T-helper 1 cell (primary cell): ENCODE data around the gene ARL2BP.
"Not testable (repeated sequence)": the region's sequence is repeated elsewhere in the genome, so short reads cannot be mapped to it uniquely, and the experiment has no call there.

Experiments
- DNase-seq, 5 donors: peaks; one replicate each; pipeline ENCODE4 v3.0.0-alpha.2; 2012 to 2020

Gene ARL2BP

DNA sequence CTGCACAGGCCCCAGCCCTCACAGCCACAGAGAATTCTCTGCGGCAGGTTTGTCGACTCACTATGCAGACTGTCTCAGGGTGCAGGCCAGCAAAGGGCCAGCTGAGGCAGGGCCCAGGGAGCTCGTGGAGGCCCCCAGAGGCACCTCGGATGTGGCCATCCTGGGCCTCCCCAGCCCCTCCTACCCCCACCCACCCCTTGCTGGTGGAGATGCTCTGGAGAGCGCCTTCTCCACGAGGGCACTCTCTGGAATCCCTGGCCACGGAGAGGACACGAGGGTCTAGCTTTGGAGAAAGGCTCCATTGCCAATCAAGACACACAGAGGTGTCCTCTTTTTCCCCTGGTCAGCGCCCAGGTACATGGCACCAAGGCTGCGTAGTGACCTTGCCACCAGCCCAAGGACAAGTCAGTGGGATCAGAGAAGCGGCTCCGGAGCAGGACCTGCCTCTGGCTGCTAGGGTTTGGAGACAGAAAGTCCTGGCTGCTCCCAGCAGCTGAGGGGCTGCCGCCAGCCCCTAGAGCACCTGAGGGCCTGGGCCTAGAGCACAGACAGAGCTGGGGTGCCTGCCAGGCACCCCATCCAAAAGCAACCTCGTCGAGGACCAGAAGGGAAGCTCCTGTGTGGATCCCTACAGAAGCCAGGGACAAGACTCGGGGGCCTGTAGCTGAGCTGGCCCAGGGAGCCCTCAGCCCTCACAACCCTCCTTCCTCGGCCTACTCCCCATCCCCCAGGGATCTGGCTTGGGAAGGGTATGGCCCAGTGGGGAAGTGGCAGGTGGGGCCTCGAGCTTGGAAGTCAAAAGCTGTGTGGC lies 18.7 kb downstream of the ARL2BP start:
- no peak for DNase-seq

DNA sequence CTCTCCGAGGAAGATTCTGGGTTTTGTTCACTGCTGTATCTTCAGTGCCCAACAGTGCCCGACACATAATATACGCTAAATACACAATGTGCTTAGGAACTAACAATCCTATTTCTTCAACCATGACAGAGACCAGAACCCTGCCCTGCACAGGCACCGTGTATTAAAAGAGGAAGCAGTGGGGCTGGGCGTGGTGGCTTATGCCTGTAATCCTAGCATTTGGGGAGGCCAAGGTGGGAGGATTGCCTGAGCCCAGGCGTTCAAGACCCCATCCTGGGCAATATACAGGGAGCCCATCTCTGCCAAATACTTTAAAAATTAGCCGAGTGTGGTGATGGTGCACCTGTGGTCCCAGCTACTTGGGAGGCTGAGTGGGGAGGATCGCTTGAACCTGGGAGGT lies 19.3 kb downstream of the ARL2BP start:
- DNase-seq = no peak

DNA sequence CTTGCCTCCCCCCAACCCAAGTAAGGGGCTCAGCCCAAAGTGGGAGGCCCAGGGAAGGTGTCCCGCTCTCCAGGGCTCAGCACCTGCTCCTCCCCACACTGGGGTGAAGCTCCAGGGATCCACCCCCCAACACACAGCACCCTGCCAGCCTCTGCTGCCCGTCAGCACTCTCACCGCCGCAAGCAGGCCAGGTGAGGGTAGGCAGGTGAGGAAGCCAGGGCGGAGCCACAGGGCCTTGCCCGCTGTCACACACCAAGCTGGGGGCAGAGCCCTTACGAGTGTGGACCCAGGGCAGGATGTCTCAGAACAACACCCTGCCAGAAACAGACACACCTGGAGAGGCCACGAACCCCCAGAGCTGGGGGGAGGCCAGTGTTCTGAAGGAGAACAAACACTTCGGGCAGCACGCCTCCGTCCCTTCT lies 19.9 kb downstream of the ARL2BP start:
- no peak for DNase-seq

DNA sequence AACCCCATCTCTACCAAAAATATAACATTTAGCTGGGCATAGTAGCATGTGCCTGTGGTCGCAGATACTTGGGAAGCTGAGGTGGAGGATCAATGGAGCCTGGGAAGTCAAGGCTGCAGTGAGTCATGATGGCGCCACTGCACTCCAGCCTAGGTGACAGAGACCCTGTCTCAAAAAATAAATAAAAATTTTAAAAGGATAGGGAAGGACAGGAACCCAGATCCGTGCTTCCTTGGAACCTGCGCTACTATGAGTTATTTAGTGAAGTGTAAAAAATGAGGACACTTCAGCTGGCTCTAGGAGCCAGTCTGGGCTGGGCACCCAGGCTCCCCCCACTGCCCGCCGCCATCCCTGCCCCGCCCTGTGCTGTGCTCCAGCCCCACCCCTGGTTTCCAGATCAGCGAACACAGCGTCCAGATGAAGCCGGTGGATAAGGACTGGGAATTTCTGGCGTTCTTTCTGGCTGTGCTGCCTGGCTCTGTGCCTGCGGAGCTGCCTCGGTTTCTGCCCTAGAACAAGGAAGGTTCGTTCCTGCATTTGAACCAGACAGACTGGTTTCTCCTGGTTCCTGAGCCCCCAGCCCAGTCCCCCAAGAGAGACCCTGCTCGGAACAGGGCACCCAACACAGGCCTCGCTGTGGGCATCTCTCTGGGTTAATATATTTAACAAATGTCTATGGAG lies 20.9 kb downstream of the ARL2BP start:
- DNase-seq = no peak

DNA sequence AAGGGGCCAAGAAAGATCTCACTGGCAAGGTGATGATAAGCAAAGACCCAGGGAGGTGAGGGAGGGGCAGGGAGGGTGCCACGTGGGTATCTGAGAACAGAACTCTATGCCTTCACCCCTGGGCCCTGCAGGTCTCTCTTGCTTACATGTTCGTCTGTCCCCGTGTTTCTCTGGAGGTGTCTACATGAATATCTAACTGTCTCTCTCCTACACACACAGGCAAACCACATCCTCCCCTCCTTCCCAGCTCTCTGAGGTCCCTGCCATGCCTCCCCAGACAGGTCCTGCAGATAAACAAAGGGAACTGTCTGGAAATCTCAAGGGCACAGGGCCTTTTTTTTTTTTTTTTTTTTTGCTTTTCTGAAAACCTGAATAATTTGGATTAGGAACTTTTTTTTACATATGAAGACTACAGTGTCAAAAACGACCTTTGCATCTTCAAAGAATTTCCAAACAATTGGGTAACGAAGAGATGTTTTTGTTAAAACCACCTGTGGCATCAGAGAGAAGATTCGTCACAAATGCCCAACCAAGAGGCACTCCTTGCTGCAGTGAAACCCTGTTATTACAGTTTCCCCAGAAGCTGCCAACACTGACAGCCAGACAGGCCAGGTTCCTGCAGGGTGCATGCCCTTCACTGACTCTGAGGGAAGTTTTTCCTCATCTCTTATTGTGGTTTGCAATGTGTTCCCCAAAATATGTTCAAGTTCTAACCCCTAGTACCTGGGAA lies 21.6 kb downstream of the ARL2BP start:
- peak in 3 of 5 donors; percentile 17 to 25 (median 24) for DNase-seq

DNA sequence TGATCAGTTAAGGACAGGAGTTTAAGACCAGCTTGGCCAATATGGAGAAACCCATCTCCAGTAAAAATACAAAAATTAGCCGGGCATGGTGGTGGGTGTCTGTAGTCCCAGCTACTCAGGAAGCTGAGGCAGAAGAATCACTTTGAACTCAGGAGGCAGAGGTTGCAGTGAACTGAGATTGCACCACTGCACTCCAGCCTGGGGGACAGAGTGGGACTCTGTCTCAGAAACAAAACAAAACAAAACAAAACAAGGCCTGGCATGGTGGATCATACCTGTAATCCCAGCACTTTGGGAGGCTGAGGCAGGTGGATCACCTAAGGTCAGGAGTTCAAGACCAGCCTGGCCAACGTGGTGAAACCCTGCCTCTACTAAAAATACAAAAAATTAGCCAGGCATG lies 22.3 kb downstream of the ARL2BP start:
- DNase-seq = not testable (repeated sequence)

DNA sequence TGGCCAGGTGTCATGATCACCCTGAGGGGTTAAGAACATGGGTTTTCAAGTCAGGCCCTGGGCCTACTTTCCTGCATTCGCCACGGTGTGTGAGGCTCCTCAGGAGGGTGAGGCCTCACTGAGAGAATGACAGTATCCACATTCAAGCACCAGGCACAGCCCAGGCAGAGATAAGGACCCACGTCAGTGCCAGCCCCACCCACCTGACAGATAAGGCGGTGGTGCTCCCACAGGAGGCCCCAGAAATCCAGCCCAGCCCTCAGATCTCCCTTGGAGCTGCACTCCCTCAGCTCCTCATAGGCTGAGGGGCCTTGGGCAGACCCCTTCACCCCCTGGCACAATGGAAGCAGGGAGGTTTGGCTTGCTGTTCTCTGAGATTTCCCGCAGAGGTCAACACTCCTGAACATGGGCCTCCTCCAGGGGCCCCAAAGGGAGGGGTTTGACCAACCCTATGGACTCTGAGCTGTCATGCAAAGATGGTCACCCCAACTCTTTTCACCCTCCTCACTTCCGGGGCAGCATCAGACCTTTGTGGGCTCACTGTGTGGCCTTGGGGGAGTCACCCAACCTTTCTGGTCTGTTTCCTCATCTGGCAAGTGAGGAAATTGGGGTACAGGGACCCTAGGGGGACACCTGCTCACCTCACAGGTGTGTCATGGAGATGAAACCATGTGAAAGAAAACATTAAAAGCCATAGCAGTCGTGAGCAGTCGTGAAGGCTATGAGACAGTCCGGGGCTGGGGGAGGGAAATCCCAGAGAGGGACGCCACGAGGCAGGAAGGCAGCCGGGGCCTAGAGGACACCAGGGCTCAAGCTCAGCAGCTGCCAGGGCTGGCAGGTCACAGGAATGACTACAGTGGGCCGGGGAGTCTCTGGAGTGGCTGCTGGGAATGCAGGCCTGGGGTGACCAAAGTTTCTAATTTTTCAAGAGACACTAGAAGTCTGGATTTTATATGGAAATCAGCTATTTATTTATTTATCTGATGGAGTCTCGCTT lies 24.0 kb downstream of the ARL2BP start:
- no peak for DNase-seq

DNA sequence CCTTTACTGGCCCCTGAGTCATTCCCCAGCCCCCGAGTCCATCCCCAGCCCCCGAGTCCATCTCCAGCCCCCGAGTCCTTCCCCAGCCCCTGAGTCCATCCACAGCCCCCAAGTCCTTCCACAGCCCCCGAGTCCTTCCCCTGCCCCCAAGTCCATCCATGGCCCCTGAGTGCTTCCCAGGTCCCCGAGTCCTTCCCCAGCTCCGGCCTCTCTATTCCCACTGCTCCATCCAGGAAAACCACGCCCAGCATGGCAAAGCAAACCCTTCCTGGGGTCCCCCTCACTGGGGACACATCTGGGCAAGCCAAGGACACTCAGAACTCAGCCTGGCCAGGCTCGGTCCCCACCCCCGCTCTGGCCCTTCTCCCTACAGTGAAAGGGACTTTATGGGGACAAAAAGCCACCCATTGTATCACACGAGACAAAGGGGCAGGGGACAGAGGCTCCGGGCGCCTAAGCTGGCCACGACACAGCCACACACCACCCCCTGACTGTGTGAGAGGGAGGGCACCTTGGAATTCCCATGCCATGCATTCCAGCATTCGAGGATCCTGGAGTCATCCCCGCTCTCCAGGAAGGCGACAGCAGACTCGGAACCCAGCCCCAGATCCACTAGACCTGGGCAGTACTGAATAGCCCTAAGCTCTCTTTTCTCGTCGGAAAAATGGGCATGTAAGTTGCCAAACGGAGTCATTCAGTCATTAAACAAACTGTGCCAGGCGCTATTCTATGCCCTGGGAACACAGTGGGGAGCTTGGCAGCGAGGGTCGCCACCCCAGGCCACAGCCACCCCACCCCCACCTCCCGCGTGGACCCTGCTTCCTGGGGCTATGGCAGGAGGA lies 25.4 kb downstream of the ARL2BP start:
- no peak for DNase-seq

DNA sequence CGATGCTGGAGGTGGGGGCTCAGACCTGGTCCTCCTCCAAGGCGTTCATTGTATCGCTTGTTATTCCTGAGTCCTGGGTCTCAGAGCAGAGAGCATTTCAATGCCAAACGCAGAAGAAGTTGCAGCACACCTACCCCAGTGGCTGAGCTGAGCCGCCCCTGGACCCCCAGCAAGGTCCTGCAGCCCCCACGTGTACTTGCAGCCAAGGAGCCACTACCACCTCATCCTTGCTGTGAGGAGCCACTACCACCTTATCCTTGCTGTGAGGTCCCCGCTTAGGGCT lies 25.9 kb downstream of the ARL2BP start:
- DNase-seq = no peak

DNA sequence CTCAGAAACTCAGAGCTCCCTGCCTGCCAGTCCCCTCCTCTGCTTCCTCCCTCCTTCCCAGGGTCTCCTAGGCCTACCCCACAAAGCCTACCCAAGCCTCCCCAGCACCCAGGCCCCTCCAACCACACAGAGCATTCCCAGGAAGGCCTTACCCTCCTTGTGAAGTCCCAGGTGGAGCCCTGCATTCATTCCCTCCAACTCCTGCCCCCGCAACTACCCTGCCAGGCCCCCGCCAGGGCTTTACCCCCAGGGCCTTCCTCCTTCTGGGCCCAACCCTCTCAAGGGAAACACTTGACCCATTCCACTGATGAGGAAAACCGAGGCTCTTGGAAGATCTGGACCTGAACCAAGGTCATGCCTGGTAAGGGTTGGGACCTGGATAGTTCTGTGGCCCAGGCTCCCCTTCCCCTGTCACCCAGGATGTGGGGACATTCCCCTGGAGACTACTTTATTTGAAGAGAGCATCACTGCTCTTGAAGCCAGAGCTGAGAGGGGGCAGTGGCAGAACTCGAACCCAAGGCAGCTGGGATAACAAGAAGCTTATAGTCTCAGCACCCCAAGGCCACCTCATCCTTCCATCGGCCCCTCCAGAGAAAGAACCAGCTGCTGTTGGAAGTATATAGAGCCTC lies 26.9 kb downstream of the ARL2BP start:
- DNase-seq = no peak

DNA sequence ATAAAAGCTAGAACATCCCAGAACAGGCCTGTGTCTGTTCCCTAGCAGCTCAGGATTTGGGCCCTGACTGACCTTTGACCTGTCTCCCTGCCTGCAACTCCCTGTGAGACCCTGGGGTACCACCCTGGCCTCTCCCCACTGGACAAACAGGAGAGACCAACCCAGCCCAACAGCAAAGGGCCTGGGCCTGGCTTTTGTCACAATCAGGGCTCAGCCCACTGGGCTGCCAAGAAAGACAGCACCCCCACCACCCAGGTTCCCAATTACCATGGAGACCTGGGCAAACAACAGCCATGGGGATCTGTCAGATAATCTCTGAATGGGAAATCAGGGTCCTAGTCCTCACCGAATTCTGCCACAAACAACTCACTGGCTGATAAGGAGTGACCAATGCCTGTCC lies 28.3 kb downstream of the ARL2BP start:
- no peak for DNase-seq

DNA sequence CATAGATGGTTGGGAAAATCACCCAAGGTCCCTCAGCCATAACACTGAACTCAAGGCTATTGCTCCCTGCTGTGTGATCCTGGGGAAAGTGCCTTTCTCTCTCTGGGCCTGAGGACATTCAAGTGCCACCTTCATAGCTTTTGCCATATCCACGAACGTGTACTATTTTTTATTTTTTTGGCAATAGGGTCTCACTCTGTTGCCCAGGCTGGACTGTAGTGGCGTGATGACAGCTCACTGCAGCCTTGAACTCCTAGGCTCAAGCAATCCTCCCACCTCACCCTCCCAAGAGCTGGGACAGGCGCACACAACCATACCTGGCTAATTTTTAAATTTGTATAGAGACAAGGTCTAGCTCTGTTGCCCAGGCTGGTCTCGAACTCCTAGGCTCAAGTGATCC lies 28.8 kb downstream of the ARL2BP start:
- no peak for DNase-seq

DNA sequence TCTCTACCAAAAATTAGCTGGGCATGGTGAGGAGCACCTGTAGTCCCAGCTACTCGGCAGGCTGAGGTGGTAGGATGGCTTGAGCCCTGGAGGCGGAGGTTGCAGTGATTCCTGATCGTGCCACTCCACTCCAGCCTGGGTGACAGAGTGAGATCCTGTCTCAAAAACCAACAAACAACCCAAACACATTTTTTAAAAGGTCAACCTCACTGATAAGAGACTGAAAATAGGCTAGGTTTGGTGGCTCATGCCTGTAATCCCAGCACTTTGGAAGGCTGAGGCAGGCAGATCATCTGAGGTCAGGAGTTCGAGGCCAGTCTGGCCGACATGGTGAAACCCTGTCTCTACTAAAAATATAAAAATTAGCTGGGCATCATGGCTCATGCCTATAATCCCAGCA lies 30.9 kb downstream of the ARL2BP start:
- not testable (repeated sequence) for DNase-seq

DNA sequence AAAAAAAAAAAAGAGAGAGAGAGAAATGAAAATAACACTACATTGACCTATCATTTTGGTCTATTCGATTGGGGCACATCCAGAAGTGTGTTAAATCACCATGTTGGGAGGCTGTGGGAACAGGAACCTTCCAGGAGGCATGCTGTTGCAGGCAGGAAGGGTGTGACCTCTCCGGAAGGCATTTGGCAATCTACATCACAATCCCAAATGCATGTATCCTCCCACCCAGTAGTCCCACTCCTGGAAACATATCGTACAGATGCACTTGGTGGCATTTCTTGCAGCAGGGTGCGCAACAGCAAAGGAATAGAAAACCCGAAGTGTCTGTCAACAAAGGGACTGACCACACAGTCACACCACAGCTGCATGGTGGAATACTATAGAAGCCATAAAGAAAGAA lies 31.5 kb downstream of the ARL2BP start:
- DNase-seq = no peak

DNA sequence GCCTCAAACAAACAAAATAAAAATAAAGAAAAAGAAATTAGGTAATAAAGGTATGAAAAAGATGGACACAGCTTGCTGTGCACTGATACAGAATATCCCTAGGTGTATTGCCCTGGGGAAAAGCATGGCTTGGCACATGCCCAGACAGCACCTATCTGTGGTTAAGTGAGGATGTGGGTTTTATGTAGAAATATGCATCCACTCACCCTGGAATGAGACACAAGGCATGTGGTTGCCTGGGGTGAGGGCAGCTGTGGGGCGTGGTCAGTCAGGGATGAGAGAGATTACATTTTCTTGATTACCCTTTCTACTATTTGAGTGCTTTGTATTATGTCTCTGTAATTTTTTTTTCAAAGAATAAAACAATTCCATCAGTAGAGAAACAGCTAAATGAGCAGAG lies 32.5 kb downstream of the ARL2BP start:
- DNase-seq = peak in 4 of 5 donors; percentile 30 to 68 (median 37)

DNA sequence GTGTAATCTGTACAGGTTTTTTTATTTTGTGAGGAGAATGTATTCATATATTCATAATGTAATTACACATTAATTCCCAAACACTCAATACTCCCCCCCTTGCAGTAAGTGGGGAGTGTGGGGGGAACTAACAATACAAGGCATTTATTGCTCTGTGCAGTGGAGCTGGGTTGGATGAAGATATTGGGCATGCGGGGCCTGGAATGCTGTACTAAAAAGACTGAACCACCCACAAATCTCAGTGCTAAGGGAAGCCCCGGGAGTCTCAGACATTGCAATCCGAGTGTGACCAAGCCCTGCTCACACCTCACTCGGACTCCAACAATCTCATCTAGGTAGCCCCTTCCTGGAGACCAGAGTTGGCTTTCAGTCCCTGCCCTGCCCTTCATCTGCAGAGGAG lies 33.4 kb downstream of the ARL2BP start:
- no peak for DNase-seq

DNA sequence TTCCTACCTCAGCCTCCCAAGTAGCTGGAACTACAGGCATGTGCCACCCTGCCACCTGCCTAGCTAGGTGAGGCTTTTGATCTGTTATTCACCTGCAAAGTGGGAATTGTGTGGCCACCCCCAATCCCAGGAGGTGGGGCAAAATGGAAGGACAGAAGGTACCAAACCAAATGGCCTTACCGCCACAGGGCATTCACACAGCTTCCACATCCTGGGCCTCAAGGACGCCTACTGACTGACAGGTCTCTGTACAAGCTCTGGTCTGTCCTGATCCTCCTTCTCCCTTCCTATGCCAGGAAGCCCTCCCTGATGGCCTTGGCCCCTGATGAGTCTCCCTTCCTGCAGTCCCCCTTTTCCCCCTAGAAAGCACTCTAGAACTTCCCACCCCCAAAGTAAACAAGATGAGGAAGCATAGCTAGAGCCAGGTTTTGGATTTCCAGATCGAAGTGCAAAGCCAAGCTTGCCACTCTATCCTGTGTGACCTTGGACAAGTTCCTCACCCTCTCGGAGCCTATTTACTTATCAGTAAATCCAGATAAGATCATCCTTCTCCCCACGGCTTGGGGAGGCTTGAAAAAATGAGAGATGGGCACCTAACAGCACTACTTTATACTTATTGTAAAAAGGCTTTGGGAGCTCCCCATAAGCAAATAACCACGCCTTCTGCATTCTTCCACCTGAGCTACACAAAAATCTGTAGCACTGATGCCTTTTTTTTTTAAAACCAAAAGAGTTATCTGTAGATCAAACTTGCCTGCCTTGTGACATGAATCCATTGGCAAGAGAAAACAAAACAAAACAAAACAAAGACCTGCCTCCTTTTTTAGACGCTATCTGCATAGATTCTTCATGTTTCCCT lies 35.0 kb downstream of the ARL2BP start:
- no peak for DNase-seq

DNA sequence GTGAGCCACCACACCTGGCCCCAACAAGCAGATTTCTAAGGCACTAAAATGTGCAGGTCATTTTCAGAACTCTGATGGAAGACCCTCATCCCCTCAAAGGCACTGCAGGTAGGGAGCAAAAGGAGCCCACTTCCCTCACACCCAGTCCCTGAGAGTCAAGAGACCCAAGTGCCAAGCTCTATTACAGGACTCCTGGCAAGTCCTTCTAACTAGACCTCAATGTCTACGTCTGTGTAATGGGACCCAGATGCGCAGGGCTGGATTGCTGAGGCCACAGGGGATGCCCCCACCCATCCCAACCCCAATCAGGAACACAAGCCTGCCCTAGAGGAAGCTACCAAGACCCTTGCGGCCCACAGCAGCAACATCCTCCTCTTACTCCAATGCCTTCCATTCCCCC lies 36.7 kb downstream of the ARL2BP start:
- no peak for DNase-seq

DNA sequence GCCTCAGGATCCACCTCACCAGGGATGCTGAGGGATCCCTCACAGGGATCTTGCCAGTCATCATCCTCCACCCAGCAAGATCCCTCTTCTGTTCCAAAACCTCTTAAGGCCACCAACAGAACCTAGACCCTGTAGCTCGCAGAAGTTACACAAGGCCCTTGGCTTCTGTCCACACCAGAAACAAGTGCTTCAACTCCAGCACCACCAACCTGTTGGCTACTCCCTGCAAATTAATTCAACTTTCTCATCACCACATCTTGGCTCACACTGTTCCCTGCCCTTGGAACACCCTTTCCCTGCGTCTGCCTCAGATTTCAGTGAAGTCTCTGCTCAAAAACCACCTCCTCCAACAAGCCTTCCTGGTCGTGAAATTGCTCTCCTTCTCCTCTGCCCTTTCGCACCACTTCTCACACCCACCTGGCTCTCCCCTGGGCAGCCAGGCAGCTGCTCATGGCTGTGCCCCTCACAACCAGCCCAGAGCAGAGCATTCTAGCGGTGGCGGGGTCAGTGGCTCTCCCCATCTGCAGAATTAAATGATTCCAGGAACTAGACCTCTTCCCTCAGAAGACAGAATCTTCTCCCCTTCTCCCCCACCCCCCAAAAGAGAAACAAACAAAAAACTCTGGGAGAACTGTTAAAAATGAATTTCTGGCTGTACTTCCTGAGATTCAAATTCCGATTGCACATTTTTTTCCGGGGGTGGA lies 37.6 kb downstream of the ARL2BP start:
- no peak for DNase-seq
